SU-DHL-6 (cell line): ENCODE results near the gene ZBTB24.

Source experiments
- CTCF ChIP-seq: fragments of 200-600 bp; sonication (generic); IDR thresholded peaks from one replicate; pipeline ENCODE4 v1.5.1; 2017; ENCODE audit warnings: antibody characterized with exemption, mild to moderate bottlenecking, low read length, moderate library complexity; ENCODE audit not compliant: insufficient read depth, poor library complexity, severe bottlenecking
- EZH2phosphoT487 ChIP-seq: fragments of 200-600 bp; sonication (generic), shearing (Covaris generic); conservative IDR thresholded peaks from 2 replicates; pipeline ENCODE4 v1.6.1; 2018; ENCODE audit warnings: mild to moderate bottlenecking, antibody characterized with exemption, low read length, moderate library complexity, mixed read lengths

- TF ChIP-seq CTCF (no peak), EZH2phosphoT487 (no peak)
These were observed 4.7 kb downstream of the ZBTB24 start for GRCh38 chr6:109478222-109478805.
